H9 (cell line): ENCODE data around the gene PRRC2B. TPM values are rescaled to one million over a fixed set of nuclear protein-coding genes. Genes with fewer than 3 reads are reported as not detected.

ENCODE experiments used
- DNase-seq: peaks from one replicate; pipeline ENCODE4 v3.0.0-alpha.2; 2017
- H2AFZ ChIP-seq: one replicate; pipeline ENCODE4 v1.6.1; 2013; ENCODE audit warnings: mild to moderate bottlenecking, low read length, control low read depth, moderate library complexity
- H2AK5ac ChIP-seq: 2 replicates; pipeline ENCODE4 v1.6.1; 2013; ENCODE audit warnings: low read length, control low read depth, mixed read lengths; ENCODE audit not compliant: insufficient read length
- H2BK120ac ChIP-seq: one replicate; pipeline ENCODE4 v1.6.1; 2013; ENCODE audit warnings: low read depth, mild to moderate bottlenecking, low read length, control low read depth, inconsistent platforms; ENCODE audit not compliant: poor library complexity, severe bottlenecking
- H2BK12ac ChIP-seq: 2 replicates; pipeline ENCODE4 v1.6.1; 2013; ENCODE audit warnings: low read length, control low read depth, mixed read lengths, low read depth; ENCODE audit not compliant: insufficient read length
- H2BK15ac ChIP-seq: 2 replicates; pipeline ENCODE4 v1.6.1; 2013; ENCODE audit warnings: low read depth, low read length, control low read depth
- H2BK20ac ChIP-seq: one replicate; pipeline ENCODE4 v1.6.1; 2013; ENCODE audit warnings: low read depth, mild to moderate bottlenecking, low read length, control low read depth, inconsistent platforms; ENCODE audit not compliant: poor library complexity, severe bottlenecking
- H2BK5ac ChIP-seq: 2 replicates; pipeline ENCODE4 v1.6.1; 2013; ENCODE audit warnings: low read length, control low read depth, mixed read lengths; ENCODE audit not compliant: insufficient read length
- H3K14ac ChIP-seq: 2 replicates; pipeline ENCODE4 v1.6.1; 2013; ENCODE audit warnings: low read length, control low read depth; ENCODE audit not compliant: insufficient read depth
- H3K18ac ChIP-seq: 2 replicates; pipeline ENCODE4 v1.6.1; 2013; ENCODE audit warnings: low read depth, mild to moderate bottlenecking, mixed read lengths, low read length, control low read depth; ENCODE audit not compliant: insufficient read length
- H3K23ac ChIP-seq: 2 replicates; pipeline ENCODE4 v1.6.1; 2013; ENCODE audit warnings: low read length, control low read depth, mixed read lengths, low read depth; ENCODE audit not compliant: insufficient read length
- H3K23me2 ChIP-seq: 2 replicates; pipeline ENCODE4 v1.6.1; 2013; ENCODE audit warnings: low read depth, mild to moderate bottlenecking, mixed read lengths, low read length, control low read depth; ENCODE audit not compliant: insufficient read length, poor library complexity, severe bottlenecking
- H3K27ac ChIP-seq: 2 replicates; pipeline ENCODE4 v1.5.1; 2013; ENCODE audit warnings: low read length, control low read depth, mixed read lengths, low read depth; ENCODE audit not compliant: insufficient read length
- H3K27me3 ChIP-seq: 2 replicates; pipeline ENCODE4 v1.6.1; 2013; ENCODE audit warnings: low read length, control low read depth, inconsistent platforms; ENCODE audit not compliant: insufficient read depth
- H3K4ac ChIP-seq: 2 replicates; pipeline ENCODE4 v1.6.1; 2013; ENCODE audit warnings: low read depth, mild to moderate bottlenecking, control low read depth, inconsistent platforms, low read length, moderate library complexity
- H3K4me1 ChIP-seq: 2 replicates; pipeline ENCODE4 v1.6.1; 2013; ENCODE audit warnings: low read length, control low read depth, inconsistent platforms; ENCODE audit not compliant: insufficient read depth
- H3K4me2 ChIP-seq: 2 replicates; pipeline ENCODE4 v1.6.1; 2013; ENCODE audit warnings: low read length, control low read depth, mixed read lengths; ENCODE audit not compliant: insufficient read length, insufficient read depth
- H3K56ac ChIP-seq: 2 replicates; pipeline ENCODE4 v1.6.1; 2013; ENCODE audit warnings: low read depth, mild to moderate bottlenecking, mixed read lengths, low read length, control low read depth; ENCODE audit not compliant: insufficient read length
- H3K79me1 ChIP-seq: 2 replicates; pipeline ENCODE4 v1.6.1; 2013; ENCODE audit warnings: low read depth, mild to moderate bottlenecking, moderate library complexity, low read length, control low read depth, inconsistent platforms; ENCODE audit not compliant: insufficient read depth, poor library complexity, severe bottlenecking
- H3K79me2 ChIP-seq: 2 replicates; pipeline ENCODE4 v1.6.1; 2013; ENCODE audit warnings: low read length, control low read depth, inconsistent platforms; ENCODE audit not compliant: insufficient read depth
- H3K9ac ChIP-seq: 2 replicates; pipeline ENCODE4 v1.6.1; 2013; ENCODE audit warnings: low read length, control low read depth, mixed read lengths; ENCODE audit not compliant: insufficient read length; ENCODE audit errors: extremely low read depth
- H3K9me3 ChIP-seq: one replicate; pipeline ENCODE4 v1.6.1; 2013; ENCODE audit warnings: low read depth, low read length, inconsistent platforms; ENCODE audit not compliant: control insufficient read depth
- H3T11ph ChIP-seq: one replicate; pipeline ENCODE4 v1.6.1; 2013; ENCODE audit warnings: mild to moderate bottlenecking, low read length, control low read depth, inconsistent platforms
- H4K20me1 ChIP-seq: one replicate; pipeline ENCODE4 v1.6.1; 2013; ENCODE audit not compliant: control insufficient read depth, insufficient read length, insufficient read depth
- H4K5ac ChIP-seq: 2 replicates; pipeline ENCODE4 v1.6.1; 2013; ENCODE audit warnings: low read depth, mild to moderate bottlenecking, mixed read lengths, low read length, control low read depth; ENCODE audit not compliant: insufficient read length
- H4K8ac ChIP-seq: replicated peaks from 2 replicates; pipeline ENCODE4 v1.6.1; 2013; ENCODE audit warnings: low read length, control low read depth, mixed read lengths, low read depth; ENCODE audit not compliant: insufficient read length
- H4K91ac ChIP-seq: 2 replicates; pipeline ENCODE4 v1.6.1; 2013; ENCODE audit warnings: low read depth, mild to moderate bottlenecking, moderate library complexity, mixed read lengths, low read length, control low read depth; ENCODE audit not compliant: insufficient read length
- H3K27ac Mint-ChIP-seq, 3 experiments: 2 replicates in 2 of 3; 3 replicates in 1 of 3; pipeline ENCODE4 v1.8.0; 2020 to 2021; ENCODE audit warnings: mixed read lengths in 3 of 3, mild to moderate bottlenecking in 1 of 3, moderate library complexity in 1 of 3
- H3K27me3 Mint-ChIP-seq: 2 replicates; pipeline ENCODE4 v1.8.0; 2021; ENCODE audit warnings: low read depth, mild to moderate bottlenecking, moderate library complexity, mixed read lengths
- H3K36me3 Mint-ChIP-seq, 3 experiments: 2 replicates in 2 of 3; 3 replicates in 1 of 3; pipeline ENCODE4 v1.8.0; 2020 to 2021; ENCODE audit warnings: low read depth in 3 of 3, mixed read lengths in 3 of 3; ENCODE audit not compliant: insufficient read depth in 1 of 3
- H3K4me1 Mint-ChIP-seq, 2 experiments: 2 replicates each; pipeline ENCODE4 v1.8.0; 2020; ENCODE audit warnings: mixed read lengths in 2 of 2
- H3K4me3 Mint-ChIP-seq, 2 experiments: 2 replicates in 1 of 2; 3 replicates in 1 of 2; pipeline ENCODE4 v1.8.0; 2020 to 2021; ENCODE audit warnings: mild to moderate bottlenecking in 2 of 2, mixed read lengths in 2 of 2, moderate library complexity in 1 of 2
- H3K9me3 Mint-ChIP-seq, 2 experiments: 2 replicates in 1 of 2; 3 replicates in 1 of 2; pipeline ENCODE4 v1.8.0; 2020; ENCODE audit warnings: mild to moderate bottlenecking in 2 of 2, mixed read lengths in 2 of 2, moderate library complexity in 1 of 2
- WGBS: extraction: QIAGEN DNeasy Blood & Tissue Kit; methylation state at CpG from one replicate; pipeline ENCODE4 v1.1.7; 2013; ENCODE audit warnings: missing lambda C conversion rate, low lambda C conversion rate, mixed read lengths; ENCODE audit not compliant: insufficient read length; ENCODE audit errors: extremely low coverage; 5-methylcytosine and 5-hydroxymethylcytosine counted together
- total RNA-seq: library from RNA; stranded (reverse); gene quantifications from 2 replicates; pipeline ENCODE4 v1.2.1, GENCODE V29; 2021
- TF ChIP-seq, protein P1 (sequence below): fragments of 200-600 bp; sonication (generic); conservative IDR thresholded peaks from 3 replicates; pipeline ENCODE4 v1.8.0; 2021; ENCODE audit warnings: antibody characterized with exemption, mild to moderate bottlenecking

The PRRC2B gene
- total RNA-seq, 1 experiment from 2014 or later = 251 TPM

DNA sequence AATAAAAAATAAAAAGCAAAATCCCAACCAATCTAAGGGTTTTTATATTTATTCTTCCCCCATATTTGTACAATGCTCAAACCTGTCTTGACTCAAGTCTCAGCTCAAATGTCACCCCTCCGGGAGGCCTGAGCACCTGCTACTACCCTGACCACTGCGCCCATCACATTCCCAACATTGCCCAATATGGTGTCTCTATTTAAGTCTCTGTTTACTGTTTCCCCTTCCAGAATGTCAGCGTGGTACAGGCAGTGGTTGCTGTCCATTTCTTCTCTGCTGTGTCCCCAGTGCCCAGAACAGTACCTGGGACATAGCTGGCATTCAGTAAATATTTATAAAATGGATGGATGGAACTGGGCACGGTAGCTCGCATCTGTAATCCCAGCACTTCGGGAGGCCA is 47.3 kb upstream of the PRRC2B start:
- Histone ChIP-seq H3K9ac (no peak overlapping the region), H2BK20ac (no peak overlapping the region), H3K27ac (no peak overlapping the region), H3K56ac (no peak overlapping the region), H3K18ac (no peak overlapping the region), H4K20me1 (no peaks in the 10 kb centered on the region), H4K5ac (no peak overlapping the region), H3T11ph (no peak overlapping the region), H2AK5ac (no peak overlapping the region), H3K9me3 (no peaks in the 10 kb centered on the region), H3K79me2 (no peaks in the 10 kb centered on the region), H3K27me3 (no peaks in the 10 kb centered on the region), H2BK15ac (no peak overlapping the region), H3K4ac (no peak overlapping the region), H3K79me1 (no peaks in the 10 kb centered on the region), H2BK12ac (no peak overlapping the region), H3K23me2 (no peaks in the 10 kb centered on the region), H3K4me2 (no peak overlapping the region), H2AFZ (no peak overlapping the region), H2BK120ac (no peak overlapping the region), H4K91ac (no peak overlapping the region), H4K8ac (no peak overlapping the region), H3K14ac (no peak overlapping the region), H3K23ac (no peak overlapping the region), H3K4me1 (no peaks in the 10 kb centered on the region), H2BK5ac (no peak overlapping the region)
- no peak for DNase-seq
- Mint-ChIP-seq H3K27me3 (peaks cover 15% of the 10 kb centered on the region), H3K27ac (no peak overlapping the region), H3K4me3 (no peak overlapping the region), H3K9me3 (no peaks in the 10 kb centered on the region; a peak in 2 of 5 replicates), H3K4me1 (peaks cover 10 to 15% of the 10 kb centered on the region in 2 experiments), H3K36me3 (peaks cover 0 to 3% (median 0%) of the 10 kb centered on the region in 3 experiments; a peak in 1 of 7 replicates)
- WGBS = no CpG with 5 or more reads among the region's 6 CpGs
- TF ChIP-seq, protein P1, sequence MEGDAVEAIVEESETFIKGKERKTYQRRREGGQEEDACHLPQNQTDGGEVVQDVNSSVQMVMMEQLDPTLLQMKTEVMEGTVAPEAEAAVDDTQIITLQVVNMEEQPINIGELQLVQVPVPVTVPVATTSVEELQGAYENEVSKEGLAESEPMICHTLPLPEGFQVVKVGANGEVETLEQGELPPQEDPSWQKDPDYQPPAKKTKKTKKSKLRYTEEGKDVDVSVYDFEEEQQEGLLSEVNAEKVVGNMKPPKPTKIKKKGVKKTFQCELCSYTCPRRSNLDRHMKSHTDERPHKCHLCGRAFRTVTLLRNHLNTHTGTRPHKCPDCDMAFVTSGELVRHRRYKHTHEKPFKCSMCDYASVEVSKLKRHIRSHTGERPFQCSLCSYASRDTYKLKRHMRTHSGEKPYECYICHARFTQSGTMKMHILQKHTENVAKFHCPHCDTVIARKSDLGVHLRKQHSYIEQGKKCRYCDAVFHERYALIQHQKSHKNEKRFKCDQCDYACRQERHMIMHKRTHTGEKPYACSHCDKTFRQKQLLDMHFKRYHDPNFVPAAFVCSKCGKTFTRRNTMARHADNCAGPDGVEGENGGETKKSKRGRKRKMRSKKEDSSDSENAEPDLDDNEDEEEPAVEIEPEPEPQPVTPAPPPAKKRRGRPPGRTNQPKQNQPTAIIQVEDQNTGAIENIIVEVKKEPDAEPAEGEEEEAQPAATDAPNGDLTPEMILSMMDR = no peak
